ENCODE measurements around the gene MBP.

The MBP gene

GRCh38 chr18:77038182-77038858, 94.3 kb downstream of the MBP start:
- TF ChIP-seq CTCF (conservative IDR thresholded peaks at IDR 0.05; ENCODE audit: low read depth, low read length), result no peak
- Histone ChIP-seq H3K9ac (no peak overlapping the region), H2AFZ (ENCODE audit: low read depth) (no peak overlapping the region), H3K27me3 (ENCODE audit: insufficient read depth, low read depth) (no peaks in the 10 kb centered on the region), H3K27ac (no peak overlapping the region), H4K20me1 (ENCODE audit: insufficient read depth) (no peaks in the 10 kb centered on the region), H3K4me1 (ENCODE audit: low read depth, poor library complexity, severe bottlenecking) (no peaks in the 10 kb centered on the region), H3K4me2 (no peak overlapping the region), H3K79me2 (ENCODE audit: insufficient read depth, low read depth) (no peaks in the 10 kb centered on the region), H3K4me3 (IDR thresholded peaks at IDR 0.05; ENCODE audit: insufficient read depth, low read depth, low read length) (no peak overlapping the region), H3K36me3 (ENCODE audit: insufficient read depth) (no peaks in the 10 kb centered on the region)

GRCh38 chr18:77037567-77037966, 95.0 kb downstream of the MBP start:
- H3K4me1 ChIP-seq (ENCODE audit: low read depth, poor library complexity, severe bottlenecking), result no peaks in the 10 kb centered on the region
- no peak for TF ChIP-seq CTCF (conservative IDR thresholded peaks at IDR 0.05; ENCODE audit: low read depth, low read length)
- no peak overlapping the region for H2AFZ ChIP-seq (ENCODE audit: low read depth)
- H3K4me3 ChIP-seq (IDR thresholded peaks at IDR 0.05; ENCODE audit: insufficient read depth, low read depth, low read length), result no peak overlapping the region
- H3K79me2 ChIP-seq (ENCODE audit: insufficient read depth, low read depth), result no peaks in the 10 kb centered on the region
- no peaks in the 10 kb centered on the region for H3K27me3 ChIP-seq (ENCODE audit: insufficient read depth, low read depth)
- H3K36me3 ChIP-seq (ENCODE audit: insufficient read depth), result no peaks in the 10 kb centered on the region
- no peak overlapping the region for H3K4me2 ChIP-seq
- H3K9ac ChIP-seq, result no peak overlapping the region
- H4K20me1 ChIP-seq (ENCODE audit: insufficient read depth), result no peaks in the 10 kb centered on the region
- H3K27ac ChIP-seq, result no peak overlapping the region

GRCh38 chr18:77035380-77036187, 97.0 kb downstream of the MBP start:
- no peak overlapping the region for H3K9ac ChIP-seq
- H3K4me3 ChIP-seq (IDR thresholded peaks at IDR 0.05; ENCODE audit: insufficient read depth, low read depth, low read length), result no peak overlapping the region
- H3K79me2 ChIP-seq (ENCODE audit: insufficient read depth, low read depth), result no peaks in the 10 kb centered on the region
- H3K4me1 ChIP-seq (ENCODE audit: low read depth, poor library complexity, severe bottlenecking), result no peaks in the 10 kb centered on the region
- no peak overlapping the region for H3K4me2 ChIP-seq
- TF ChIP-seq CTCF (conservative IDR thresholded peaks at IDR 0.05; ENCODE audit: low read depth, low read length), result no peak
- no peak overlapping the region for H3K27ac ChIP-seq
- no peaks in the 10 kb centered on the region for H3K36me3 ChIP-seq (ENCODE audit: insufficient read depth)
- H3K27me3 ChIP-seq (ENCODE audit: insufficient read depth, low read depth), result no peaks in the 10 kb centered on the region
- H2AFZ ChIP-seq (ENCODE audit: low read depth), result no peak overlapping the region
- H4K20me1 ChIP-seq (ENCODE audit: insufficient read depth), result no peaks in the 10 kb centered on the region

GRCh38 chr18:77033575-77033974, 99.0 kb downstream of the MBP start:
- Histone ChIP-seq H3K4me3 (IDR thresholded peaks at IDR 0.05; ENCODE audit: insufficient read depth, low read depth, low read length) (no peak overlapping the region), H2AFZ (ENCODE audit: low read depth) (no peak overlapping the region), H3K9ac (no peak overlapping the region), H3K79me2 (ENCODE audit: insufficient read depth, low read depth) (no peaks in the 10 kb centered on the region), H3K36me3 (ENCODE audit: insufficient read depth) (no peaks in the 10 kb centered on the region), H3K27ac (no peak overlapping the region), H4K20me1 (ENCODE audit: insufficient read depth) (no peaks in the 10 kb centered on the region), H3K27me3 (ENCODE audit: insufficient read depth, low read depth) (no peaks in the 10 kb centered on the region), H3K4me1 (ENCODE audit: low read depth, poor library complexity, severe bottlenecking) (no peaks in the 10 kb centered on the region), H3K4me2 (no peak overlapping the region)
- TF ChIP-seq CTCF (conservative IDR thresholded peaks at IDR 0.05; ENCODE audit: low read depth, low read length), result no peak
